GM10248 (cell line): ENCODE measurements around the gene FAM177B.

ENCODE experiments used
- CTCF ChIA-PET: fragments of 300-600 bp; sonication (Branson Sonifier 250); formaldehyde crosslinking; extraction: SDS; loops from one replicate; lab custom pipeline; 2021; ENCODE audit warnings: antibody characterized with exemption; lab: Yijun Ruan, JAX
- POLR2A ChIA-PET: fragments of 350-650 bp; sonication (Branson Sonifier 250); formaldehyde crosslinking; extraction: SDS; loops from one replicate; lab custom pipeline; 2020; ENCODE audit warnings: antibody characterized with exemption; lab: Yijun Ruan, JAX
- DNase-seq: peaks from one replicate; pipeline ENCODE4 v3.0.0; 2012; ENCODE audit errors: extremely low spot score
- CTCF ChIP-seq: IDR thresholded peaks from 2 replicates; pipeline ENCODE4 v1.5.1; 2012; ENCODE audit warnings: mild to moderate bottlenecking, low read depth; ENCODE audit errors: extremely low read depth, missing control alignments, control extremely low read depth

Gene FAM177B

GRCh38 chr1:222736972-222737371 lies at the start of gene FAM177B:
Gene FAM177B, plus strand, starts transcription at chr1:222737202. Its CDS starts 9,344 bp downstream, at chr1:222746546.
- no peak for TF ChIP-seq CTCF
- ChIA-PET CTCF (interaction anchor here (0.7 to 1.8 kb wide), 9 partner anchors 12 to 386 kb away, joined by 3 to 6 read pairs (median 4); no protein-coding TSS in a partner anchor), POLR2A (no interaction called here)
- no peak for DNase-seq

- no peak for TF ChIP-seq CTCF
- CTCF ChIA-PET = no interaction called here
- no peak for DNase-seq
- POLR2A ChIA-PET = no interaction called here
These were observed 46.0 kb upstream of the FAM177B start for GRCh38 chr1:222691016-222691415.

GRCh38 chr1:222694927-222695326 lies 42.1 kb upstream of the FAM177B start:
- ChIA-PET CTCF (interaction anchor here (1.1 to 1.8 kb wide), 4 partner anchors 10 to 42 kb away, joined by 3 to 5 read pairs (median 4); partner anchors contain the start of genes AIDA and BROX), POLR2A (no interaction called here)
- no peak for TF ChIP-seq CTCF
- no peak for DNase-seq

GRCh38 chr1:222696741-222697140 lies 40.3 kb upstream of the FAM177B start:
- no peak for DNase-seq
- ChIA-PET CTCF (no interaction called here), POLR2A (no interaction called here)
- no peak for TF ChIP-seq CTCF

GRCh38 chr1:222697203-222697602 lies 39.8 kb upstream of the FAM177B start:
- CTCF ChIA-PET = no interaction called here
- TF ChIP-seq CTCF = no peak
- DNase-seq = no peak
- POLR2A ChIA-PET = no interaction called here

- POLR2A ChIA-PET = no interaction called here
- DNase-seq = no peak
- CTCF ChIA-PET = no interaction called here
- no peak for TF ChIP-seq CTCF
These were observed 39.2 kb upstream of the FAM177B start for GRCh38 chr1:222697826-222698225.
